Effector memory CD8-positive, alpha-beta T cell (primary cell): Measurements from ENCODE around the gene LENG8.
A peak's percentile ranks its signal among the peaks of the same experiment; 100 is the strongest.
"Not testable (repeated sequence)": the region's sequence is repeated elsewhere in the genome, so short reads cannot be mapped to it uniquely, and the experiment has no call there.

ENCODE experiments used
- ATAC-seq: fragments of 150-1000 bp; cut with Tn5 transposase; replicated peaks from 2 replicates; pipeline ENCODE4 v1.10.0; 2021; ENCODE audit warnings: mild to moderate bottlenecking, moderate library complexity
- DNase-seq, 3 experiments: peaks; one replicate each; pipeline ENCODE4 v3.0.0; 2021
- H3K27ac Mint-ChIP-seq, 2 donors: one replicate each; pipeline ENCODE4 v1.8.0; 2022; ENCODE audit warnings: mild to moderate bottlenecking in 2 of 2, mixed read lengths in 2 of 2, moderate library complexity in 2 of 2
- H3K27me3 Mint-ChIP-seq, 2 donors: one replicate each; pipeline ENCODE4 v1.8.0; 2022; ENCODE audit warnings: mixed read lengths in 2 of 2
- H3K36me3 Mint-ChIP-seq: one replicate; pipeline ENCODE4 v1.8.0; 2022; ENCODE audit warnings: mild to moderate bottlenecking, moderate library complexity, mixed read lengths; ENCODE audit not compliant: insufficient read depth
- H3K4me1 Mint-ChIP-seq, 2 donors: one replicate each; pipeline ENCODE4 v1.8.0; 2022; ENCODE audit warnings: low read depth in 2 of 2, mixed read lengths in 2 of 2
- H3K4me3 Mint-ChIP-seq, 2 donors: one replicate each; pipeline ENCODE4 v1.8.0; 2022; ENCODE audit warnings: mild to moderate bottlenecking in 2 of 2, mixed read lengths in 2 of 2, moderate library complexity in 2 of 2
- H3K9me3 Mint-ChIP-seq, 2 donors: one replicate each; pipeline ENCODE4 v1.8.0; 2022; ENCODE audit warnings: mixed read lengths in 2 of 2

The LENG8 gene

GRCh38 chr19:54497747-54498450 is 48.9 kb downstream of the LENG8 start:
- ATAC-seq: peak; percentile 88
- H3K27ac Mint-ChIP-seq, H3K36me3 Mint-ChIP-seq, H3K9me3 Mint-ChIP-seq, DNase-seq: not testable (repeated sequence)
- peak overlapping the region; percentile 50 to 52 for H3K4me3 Mint-ChIP-seq
- H3K4me1 Mint-ChIP-seq: peaks cover 16 to 26% of the 10 kb centered on the region in 2 donors
- peaks cover 10 to 50% of the 10 kb centered on the region in 2 donors for H3K27me3 Mint-ChIP-seq

- H3K9me3 Mint-ChIP-seq, DNase-seq, H3K27ac Mint-ChIP-seq, ATAC-seq, H3K36me3 Mint-ChIP-seq: not testable (repeated sequence)
- H3K4me1 Mint-ChIP-seq: peaks cover 16 to 29% of the 10 kb centered on the region in 2 donors
- H3K4me3 Mint-ChIP-seq: peak overlapping the region; percentile 50 to 52
- H3K27me3 Mint-ChIP-seq: peaks cover 10 to 45% of the 10 kb centered on the region in 2 donors
Observed at GRCh38 chr19:54498451-54498772, 49.4 kb downstream of the LENG8 start.

- Mint-ChIP-seq H3K36me3 (no peaks in the 10 kb centered on the region), H3K9me3 (no peaks in the 10 kb centered on the region), H3K4me3 (peak within 1 kb of the TSS in 1 of 2 donors; percentile 57), H3K27me3 (peaks cover 5 to 32% of the 10 kb centered on the region in 2 donors), H3K27ac (peak within 1 kb of the TSS in 1 of 2 donors; percentile 14), H3K4me1 (peaks cover 30 to 36% of the 10 kb centered on the region in 2 donors)
- ATAC-seq (no peak), DNase-seq (peak in 2 of 3 experiments; percentile 4 to 17)
Observed at GRCh38 chr19:54502518-54503048, 53.6 kb downstream of the LENG8 start, which contains the start of gene LAIR2. LAIR2 (plus strand) TSS chr19:54502831; CDS start chr19:54502919, 88 bp downstream.

- not testable (repeated sequence) for ATAC-seq, H3K9me3 Mint-ChIP-seq, H3K36me3 Mint-ChIP-seq, DNase-seq
- peak overlapping the region; percentile 54 to 80 for H3K27ac Mint-ChIP-seq
- peaks cover 0 to 23% of the 10 kb centered on the region in 2 donors for H3K27me3 Mint-ChIP-seq
- H3K4me1 Mint-ChIP-seq: peaks cover 27 to 32% of the 10 kb centered on the region in 2 donors
- peak overlapping the region; percentile 36 to 78 for H3K4me3 Mint-ChIP-seq
Observed at GRCh38 chr19:54505542-54505941, 56.5 kb downstream of the LENG8 start.

GRCh38 chr19:54506079-54506478 is 57.1 kb downstream of the LENG8 start:
- ATAC-seq (no peak), DNase-seq (no peak)
- Mint-ChIP-seq H3K36me3 (no peaks in the 10 kb centered on the region), H3K4me3 (peak overlapping the region; percentile 65 to 78), H3K4me1 (peaks cover 27 to 32% of the 10 kb centered on the region in 2 donors), H3K27ac (peak overlapping the region; percentile 54 to 80), H3K9me3 (no peaks in the 10 kb centered on the region), H3K27me3 (peaks cover 0 to 18% of the 10 kb centered on the region in 2 donors)

- Mint-ChIP-seq H3K4me3 (peak overlapping the region; percentile 65 to 78), H3K27ac (peak overlapping the region; percentile 54 to 81)
Observed at GRCh38 chr19:54507038-54507717, 58.2 kb downstream of the LENG8 start.

GRCh38 chr19:54507824-54508223 is 58.8 kb downstream of the LENG8 start:
- peaks cover under 1% of the 10 kb centered on the region for H3K36me3 Mint-ChIP-seq
- H3K4me3 Mint-ChIP-seq: peak overlapping the region; percentile 65 to 78
- no peak for ATAC-seq
- peak overlapping the region; percentile 54 to 81 for H3K27ac Mint-ChIP-seq
- H3K9me3 Mint-ChIP-seq: no peaks in the 10 kb centered on the region
- no peak for DNase-seq
- H3K4me1 Mint-ChIP-seq: peaks cover 25 to 27% of the 10 kb centered on the region in 2 donors
- peaks cover 8 to 28% of the 10 kb centered on the region in 2 donors for H3K27me3 Mint-ChIP-seq

More at GRCh38 chr19:54507038-54507717, 58.2 kb downstream of the LENG8 start:
- not testable (repeated sequence) for H3K36me3 Mint-ChIP-seq, H3K9me3 Mint-ChIP-seq, DNase-seq
- peak; percentile 70 for ATAC-seq
- Mint-ChIP-seq H3K27me3 (peaks cover 1 to 21% of the 10 kb centered on the region in 2 donors), H3K4me1 (peaks cover 27 to 32% of the 10 kb centered on the region in 2 donors)

- H3K36me3 Mint-ChIP-seq, H3K27ac Mint-ChIP-seq, H3K4me3 Mint-ChIP-seq, DNase-seq, ATAC-seq, H3K9me3 Mint-ChIP-seq: not testable (repeated sequence)
- Mint-ChIP-seq H3K27me3 (peaks cover 15 to 35% of the 10 kb centered on the region in 2 donors), H3K4me1 (peaks cover 22 to 27% of the 10 kb centered on the region in 2 donors)
Observed at GRCh38 chr19:54508487-54508886, 59.5 kb downstream of the LENG8 start.

- peaks cover 22 to 27% of the 10 kb centered on the region in 2 donors for H3K4me1 Mint-ChIP-seq
- not testable (repeated sequence) for DNase-seq, H3K27ac Mint-ChIP-seq, H3K36me3 Mint-ChIP-seq, H3K9me3 Mint-ChIP-seq
- H3K27me3 Mint-ChIP-seq: peaks cover 15 to 37% of the 10 kb centered on the region in 2 donors
- ATAC-seq: peak; percentile 74
- peak overlapping the region in 1 of 2 donors; percentile 33 for H3K4me3 Mint-ChIP-seq
Observed at GRCh38 chr19:54509200-54509940, 60.4 kb downstream of the LENG8 start.
